Measurements from ENCODE around the gene FRMD6.

DNA sequence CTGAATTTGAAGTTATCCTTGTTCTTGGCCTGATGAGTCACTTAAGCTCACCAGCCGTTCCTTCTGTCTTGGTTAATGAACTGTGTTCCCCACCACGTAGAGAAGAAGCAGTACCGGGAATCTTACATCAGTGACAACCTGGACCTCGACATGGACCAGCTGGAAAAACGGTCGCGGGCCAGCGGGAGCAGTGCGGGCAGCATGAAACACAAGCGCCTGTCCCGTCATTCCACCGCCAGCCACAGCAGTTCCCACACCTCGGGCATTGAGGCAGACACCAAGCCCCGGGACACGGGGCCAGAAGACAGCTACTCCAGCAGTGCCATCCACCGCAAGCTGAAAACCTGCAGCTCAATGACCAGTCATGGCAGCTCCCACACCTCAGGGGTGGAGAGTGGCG lies 68.2 kb downstream of the FRMD6 start:
- TF ChIP-seq, protein P1, sequence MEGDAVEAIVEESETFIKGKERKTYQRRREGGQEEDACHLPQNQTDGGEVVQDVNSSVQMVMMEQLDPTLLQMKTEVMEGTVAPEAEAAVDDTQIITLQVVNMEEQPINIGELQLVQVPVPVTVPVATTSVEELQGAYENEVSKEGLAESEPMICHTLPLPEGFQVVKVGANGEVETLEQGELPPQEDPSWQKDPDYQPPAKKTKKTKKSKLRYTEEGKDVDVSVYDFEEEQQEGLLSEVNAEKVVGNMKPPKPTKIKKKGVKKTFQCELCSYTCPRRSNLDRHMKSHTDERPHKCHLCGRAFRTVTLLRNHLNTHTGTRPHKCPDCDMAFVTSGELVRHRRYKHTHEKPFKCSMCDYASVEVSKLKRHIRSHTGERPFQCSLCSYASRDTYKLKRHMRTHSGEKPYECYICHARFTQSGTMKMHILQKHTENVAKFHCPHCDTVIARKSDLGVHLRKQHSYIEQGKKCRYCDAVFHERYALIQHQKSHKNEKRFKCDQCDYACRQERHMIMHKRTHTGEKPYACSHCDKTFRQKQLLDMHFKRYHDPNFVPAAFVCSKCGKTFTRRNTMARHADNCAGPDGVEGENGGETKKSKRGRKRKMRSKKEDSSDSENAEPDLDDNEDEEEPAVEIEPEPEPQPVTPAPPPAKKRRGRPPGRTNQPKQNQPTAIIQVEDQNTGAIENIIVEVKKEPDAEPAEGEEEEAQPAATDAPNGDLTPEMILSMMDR (IDR thresholded peaks at IDR 0.05), result no peak
- TF ChIP-seq POLR2A (IDR thresholded peaks at IDR 0.05), result no peak
